WTC11 (cell line): ENCODE data around the gene ZNF221. TPM values are rescaled to one million over a fixed set of nuclear protein-coding genes. Genes with fewer than 3 reads are reported as not detected.

ENCODE experiments used
- ATAC-seq: fragments of 200-7000 bp; cut with Tn5 transposase; 2 replicates; pipeline ENCODE4 v1.10.0; 2021; ENCODE audit warnings: mild to moderate bottlenecking, moderate library complexity
- CTCF ChIA-PET: fragments of 300-600 bp; sonication (Branson Sonifier 250); formaldehyde crosslinking; loops from one replicate; lab custom pipeline; 2021; ENCODE audit warnings: antibody characterized with exemption; lab: Charles Lee
- POLR2A ChIA-PET: fragments of 350-600 bp; sonication (Branson Sonifier 250); formaldehyde crosslinking; loops from one replicate; lab custom pipeline; 2021; ENCODE audit warnings: antibody characterized with exemption; lab: Charles Lee
- DNase-seq: peaks from one replicate; pipeline ENCODE4 v3.0.0; 2021; ENCODE audit warnings: low spot score
- H3K27ac Mint-ChIP-seq: 2 replicates; pipeline ENCODE4 v1.8.0; 2021; ENCODE audit warnings: mixed read lengths
- H3K27me3 Mint-ChIP-seq: 2 replicates; pipeline ENCODE4 v1.8.0; 2021; ENCODE audit warnings: low read depth, mild to moderate bottlenecking, moderate library complexity, mixed read lengths
- H3K36me3 Mint-ChIP-seq: 2 replicates; pipeline ENCODE4 v1.8.0; 2021; ENCODE audit warnings: mixed read lengths
- H3K4me1 Mint-ChIP-seq: 2 replicates; pipeline ENCODE4 v1.8.0; 2022; ENCODE audit warnings: mixed read lengths
- H3K4me3 Mint-ChIP-seq: 2 replicates; pipeline ENCODE4 v1.8.0; 2021; ENCODE audit warnings: mild to moderate bottlenecking, moderate library complexity, mixed read lengths
- H3K9me3 Mint-ChIP-seq: 2 replicates; pipeline ENCODE4 v1.8.0; 2021; ENCODE audit warnings: mixed read lengths
- E2F1 ChIP-seq: sonication (generic); formaldehyde crosslinking; IDR thresholded peaks from 2 replicates; pipeline ENCODE4 v1.8.0; 2022; ENCODE audit warnings: mild to moderate bottlenecking, missing genetic modification reagents
- ELF4 ChIP-seq: sonication (generic); formaldehyde crosslinking; IDR thresholded peaks from 2 replicates; pipeline ENCODE4 v1.8.1; 2022; ENCODE audit warnings: low read depth, mild to moderate bottlenecking, moderate library complexity, missing genetic modification reagents
- ERG ChIP-seq: fragments of 250-450 bp; sonication (Bioruptor Pico); IDR thresholded peaks from 2 replicates; pipeline ENCODE4 v1.8.0; 2021; ENCODE audit warnings: mild to moderate bottlenecking
- FOXJ3 ChIP-seq: sonication (generic); formaldehyde crosslinking; IDR thresholded peaks from 2 replicates; pipeline ENCODE4 v1.9.0; 2021; ENCODE audit warnings: missing genetic modification reagents, mild to moderate bottlenecking, borderline replicate concordance
- HMGXB4 ChIP-seq: sonication (generic); formaldehyde crosslinking; IDR thresholded peaks from 2 replicates; pipeline ENCODE4 v1.8.1; 2023; ENCODE audit warnings: mild to moderate bottlenecking, moderate library complexity, missing genetic modification reagents
- MYBL2 ChIP-seq: sonication (generic); formaldehyde crosslinking; IDR thresholded peaks from 2 replicates; pipeline ENCODE4 v1.8.1; 2023; ENCODE audit warnings: mild to moderate bottlenecking, moderate library complexity, missing genetic modification reagents
- SMAD3 ChIP-seq: sonication (generic); formaldehyde crosslinking; IDR thresholded peaks from 2 replicates; pipeline ENCODE4 v1.8.0; 2022; ENCODE audit warnings: missing genetic modification reagents, mild to moderate bottlenecking, borderline replicate concordance
- SOX15 ChIP-seq: fragments of 250-450 bp; sonication (Bioruptor Pico); IDR thresholded peaks from 2 replicates; pipeline ENCODE4 v1.9.0; 2021; ENCODE audit warnings: mild to moderate bottlenecking
- ZNF317 ChIP-seq: sonication (generic); formaldehyde crosslinking; IDR thresholded peaks from 2 replicates; pipeline ENCODE4 v1.8.1; 2023; ENCODE audit warnings: low read depth, mild to moderate bottlenecking, moderate library complexity, missing genetic modification reagents, borderline replicate concordance
- ZNF512 ChIP-seq: sonication (generic); formaldehyde crosslinking; IDR thresholded peaks from 2 replicates; pipeline ENCODE4 v1.8.1; 2022; ENCODE audit warnings: missing genetic modification reagents, borderline replicate concordance
- total RNA-seq: library from RNA; stranded (reverse); gene quantifications from 3 replicates; pipeline ENCODE4 v1.2.3, GENCODE V29; 2021
- TF ChIP-seq, protein P1 (sequence below): sonication (generic); formaldehyde crosslinking; IDR thresholded peaks from 2 replicates; pipeline ENCODE4 v1.8.1; 2022; ENCODE audit warnings: mild to moderate bottlenecking, moderate library complexity, missing genetic modification reagents
- TF ChIP-seq, protein P2 (sequence below): sonication (generic); formaldehyde crosslinking; IDR thresholded peaks from 2 replicates; pipeline ENCODE4 v1.8.1; 2023; ENCODE audit warnings: mild to moderate bottlenecking, missing genetic modification reagents, moderate library complexity
- TF ChIP-seq, protein P3 (sequence below): fragments of 250-450 bp; sonication (Bioruptor Pico); conservative IDR thresholded peaks from 2 replicates; pipeline ENCODE4 v1.9.0; 2021; ENCODE audit warnings: mild to moderate bottlenecking

ZNF221 gene
- total RNA-seq, 1 experiment from 2014 or later, result 7.6 TPM

DNA sequence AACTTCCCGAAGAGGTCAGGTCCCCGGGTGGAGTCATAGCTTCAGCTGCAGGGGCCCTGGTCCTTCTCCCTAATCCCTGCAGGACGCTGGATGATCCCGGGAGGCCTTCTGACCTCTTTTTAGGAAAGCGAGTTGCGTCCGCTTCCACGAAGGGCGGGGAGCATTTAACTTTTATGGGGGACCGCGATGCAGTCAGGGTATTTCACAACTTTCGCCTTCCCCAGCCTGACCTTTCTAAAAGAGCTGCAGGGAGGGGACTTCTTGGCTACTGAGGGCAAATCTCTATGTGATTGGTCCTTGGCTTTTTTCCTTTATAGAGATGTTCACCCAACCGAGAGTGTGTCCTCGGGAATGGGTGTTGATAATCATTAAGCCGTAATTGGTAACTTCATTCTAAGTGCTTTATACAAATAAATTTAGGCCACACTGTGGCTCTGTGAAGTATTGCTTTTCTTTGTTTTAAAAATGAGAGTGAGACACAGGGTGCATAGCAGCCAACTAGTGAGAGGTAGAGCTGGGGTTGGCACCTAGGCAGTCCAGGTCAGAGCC is 52.5 kb downstream of the ZNF221 start (continued):
- TF ChIP-seq SOX15 (CRISPR knock-in tag), result no peak
- TF ChIP-seq, all 79 proteins: peak for 0

- ATAC-seq (no peak), DNase-seq (no peak)
- no peak overlapping the region for H3K27ac Mint-ChIP-seq
- H3K36me3 Mint-ChIP-seq, result peaks cover 50% of the 10 kb centered on the region
- TF ChIP-seq, protein P1, sequence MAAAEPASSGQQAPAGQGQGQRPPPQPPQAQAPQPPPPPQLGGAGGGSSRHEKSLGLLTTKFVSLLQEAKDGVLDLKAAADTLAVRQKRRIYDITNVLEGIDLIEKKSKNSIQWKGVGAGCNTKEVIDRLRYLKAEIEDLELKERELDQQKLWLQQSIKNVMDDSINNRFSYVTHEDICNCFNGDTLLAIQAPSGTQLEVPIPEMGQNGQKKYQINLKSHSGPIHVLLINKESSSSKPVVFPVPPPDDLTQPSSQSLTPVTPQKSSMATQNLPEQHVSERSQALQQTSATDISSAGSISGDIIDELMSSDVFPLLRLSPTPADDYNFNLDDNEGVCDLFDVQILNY (CRISPR knock-in tag), result no peak
- no peak for TF ChIP-seq ZNF512
- no peak for TF ChIP-seq ERG (CRISPR knock-in tag)
- no peak for TF ChIP-seq SMAD3 (CRISPR knock-in tag)
- no peak for TF ChIP-seq MYBL2 (CRISPR knock-in tag)
- no peak for TF ChIP-seq ZNF317 (CRISPR knock-in tag)
- TF ChIP-seq SOX15 (CRISPR knock-in tag), result no peak
- TF ChIP-seq FOXJ3 (CRISPR knock-in tag), result no peak
- TF ChIP-seq, protein P2, sequence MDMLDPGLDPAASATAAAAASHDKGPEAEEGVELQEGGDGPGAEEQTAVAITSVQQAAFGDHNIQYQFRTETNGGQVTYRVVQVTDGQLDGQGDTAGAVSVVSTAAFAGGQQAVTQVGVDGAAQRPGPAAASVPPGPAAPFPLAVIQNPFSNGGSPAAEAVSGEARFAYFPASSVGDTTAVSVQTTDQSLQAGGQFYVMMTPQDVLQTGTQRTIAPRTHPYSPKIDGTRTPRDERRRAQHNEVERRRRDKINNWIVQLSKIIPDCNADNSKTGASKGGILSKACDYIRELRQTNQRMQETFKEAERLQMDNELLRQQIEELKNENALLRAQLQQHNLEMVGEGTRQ, result no peak
- TF ChIP-seq, protein P3, sequence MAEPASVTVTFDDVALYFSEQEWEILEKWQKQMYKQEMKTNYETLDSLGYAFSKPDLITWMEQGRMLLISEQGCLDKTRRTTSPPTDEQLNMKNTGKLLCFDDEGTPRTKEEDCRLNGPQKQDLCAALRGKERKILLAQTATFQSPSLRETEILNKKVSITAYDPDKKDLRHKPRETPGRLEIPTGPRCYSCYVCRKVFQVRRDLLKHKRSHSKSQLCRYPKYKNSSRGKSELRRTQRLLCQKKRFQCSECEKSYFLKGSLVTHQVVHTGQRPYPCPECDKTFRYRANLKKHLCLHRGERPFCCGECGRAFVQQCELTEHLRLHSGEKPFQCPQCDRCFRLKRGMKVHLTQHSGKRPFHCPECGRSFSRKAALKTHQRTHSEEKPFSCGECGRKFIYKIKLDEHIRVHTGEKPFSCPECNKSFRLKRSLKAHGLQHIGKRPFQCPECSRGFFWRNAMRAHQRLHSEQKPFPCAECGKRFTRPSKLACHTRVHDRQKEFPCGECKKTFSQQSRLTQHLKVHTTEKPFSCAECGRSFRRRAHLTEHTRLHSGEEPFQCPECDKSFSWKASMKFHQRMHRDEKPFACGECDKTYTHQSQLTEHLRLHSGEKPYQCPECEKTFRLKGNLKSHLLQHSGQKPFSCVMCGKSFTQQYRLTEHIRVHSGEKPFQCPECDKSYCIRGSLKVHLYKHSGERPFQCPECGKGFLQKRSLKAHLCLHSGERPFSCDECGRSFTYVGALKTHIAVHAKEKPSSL (CRISPR knock-in tag), result no peak
- no peak for TF ChIP-seq E2F1 (CRISPR knock-in tag)
- TF ChIP-seq ELF4, result no peak
- no peak for TF ChIP-seq HMGXB4 (CRISPR knock-in tag)
- H3K4me1 Mint-ChIP-seq, result peaks cover 12% of the 10 kb centered on the region
- H3K4me3 Mint-ChIP-seq, result no peak overlapping the region
- ChIA-PET CTCF (no interaction called here), POLR2A (no interaction called here)
- H3K27me3 Mint-ChIP-seq, result peaks cover 5% of the 10 kb centered on the region; the same call in 1 of the 2 replicates
- peaks cover 49% of the 10 kb centered on the region for H3K9me3 Mint-ChIP-seq
Observed at GRCh38 chr19:44005973-44006372, 54.9 kb downstream of the ZNF221 start.
